Measurements from ENCODE around the gene LTBP3.

LTBP3 gene

DNA sequence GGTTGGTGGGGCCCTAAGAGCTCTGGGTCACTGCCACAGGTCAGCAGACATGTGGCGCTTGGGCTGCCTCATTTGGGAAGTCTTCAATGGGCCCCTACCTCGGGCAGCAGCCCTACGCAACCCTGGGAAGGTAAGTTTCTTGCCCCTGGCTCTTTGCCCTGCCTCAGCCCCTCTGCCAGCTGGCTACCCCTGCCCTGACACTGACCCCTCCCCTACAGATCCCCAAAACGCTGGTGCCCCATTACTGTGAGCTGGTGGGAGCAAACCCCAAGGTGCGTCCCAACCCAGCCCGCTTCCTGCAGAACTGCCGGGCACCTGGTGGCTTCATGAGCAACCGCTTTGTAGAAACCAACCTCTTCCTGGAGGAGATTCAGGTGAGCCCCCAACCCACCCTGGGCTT is 31.4 kb downstream of the LTBP3 start:
- peak overlapping the region; percentile 97 for H3K4me2 ChIP-seq (ENCODE audit: low read depth, low read length, poor library complexity, severe bottlenecking)
- H3F3A ChIP-seq (ENCODE audit: low read depth) = no peaks in the 10 kb centered on the region
- no peak overlapping the region for H2AFZ ChIP-seq (ENCODE audit: low read length)
- peak overlapping the region; percentile 82 for H3K9ac ChIP-seq (ENCODE audit: low read depth, low read length, poor library complexity, severe bottlenecking)
- H3K9me3 ChIP-seq (ENCODE audit: insufficient read depth, low read depth, low read length) = no peaks in the 10 kb centered on the region
- peaks cover 23% of the 10 kb centered on the region for H3K79me2 ChIP-seq (ENCODE audit: insufficient read depth, low read length)
- H3K27me3 ChIP-seq (ENCODE audit: insufficient read depth, low read length, poor library complexity, severe bottlenecking) = no peaks in the 10 kb centered on the region
- TF ChIP-seq, protein P1, sequence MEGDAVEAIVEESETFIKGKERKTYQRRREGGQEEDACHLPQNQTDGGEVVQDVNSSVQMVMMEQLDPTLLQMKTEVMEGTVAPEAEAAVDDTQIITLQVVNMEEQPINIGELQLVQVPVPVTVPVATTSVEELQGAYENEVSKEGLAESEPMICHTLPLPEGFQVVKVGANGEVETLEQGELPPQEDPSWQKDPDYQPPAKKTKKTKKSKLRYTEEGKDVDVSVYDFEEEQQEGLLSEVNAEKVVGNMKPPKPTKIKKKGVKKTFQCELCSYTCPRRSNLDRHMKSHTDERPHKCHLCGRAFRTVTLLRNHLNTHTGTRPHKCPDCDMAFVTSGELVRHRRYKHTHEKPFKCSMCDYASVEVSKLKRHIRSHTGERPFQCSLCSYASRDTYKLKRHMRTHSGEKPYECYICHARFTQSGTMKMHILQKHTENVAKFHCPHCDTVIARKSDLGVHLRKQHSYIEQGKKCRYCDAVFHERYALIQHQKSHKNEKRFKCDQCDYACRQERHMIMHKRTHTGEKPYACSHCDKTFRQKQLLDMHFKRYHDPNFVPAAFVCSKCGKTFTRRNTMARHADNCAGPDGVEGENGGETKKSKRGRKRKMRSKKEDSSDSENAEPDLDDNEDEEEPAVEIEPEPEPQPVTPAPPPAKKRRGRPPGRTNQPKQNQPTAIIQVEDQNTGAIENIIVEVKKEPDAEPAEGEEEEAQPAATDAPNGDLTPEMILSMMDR (conservative IDR thresholded peaks at IDR 0.05; ENCODE audit: low read length) = no peak
- TF ChIP-seq EZH2phosphoT487 (IDR thresholded peaks at IDR 0.05; ENCODE audit: borderline replicate concordance) = no peak
- H3K4me3 ChIP-seq (ENCODE audit: low read length, poor library complexity, severe bottlenecking) = peak overlapping the region; percentile 88
- H3K36me3 ChIP-seq (ENCODE audit: insufficient read depth, low read length) = peaks cover 13% of the 10 kb centered on the region; the same call in 1 of the 2 replicates
- peaks cover 25% of the 10 kb centered on the region for H3K4me1 ChIP-seq (ENCODE audit: insufficient read depth, low read length, poor library complexity, severe bottlenecking)
- H3K9me2 ChIP-seq (replicated peaks; ENCODE audit: low read depth, low read length) = no peaks in the 10 kb centered on the region
- H4K20me1 ChIP-seq (ENCODE audit: insufficient read depth, low read length, poor library complexity, severe bottlenecking) = peaks cover 11% of the 10 kb centered on the region

DNA sequence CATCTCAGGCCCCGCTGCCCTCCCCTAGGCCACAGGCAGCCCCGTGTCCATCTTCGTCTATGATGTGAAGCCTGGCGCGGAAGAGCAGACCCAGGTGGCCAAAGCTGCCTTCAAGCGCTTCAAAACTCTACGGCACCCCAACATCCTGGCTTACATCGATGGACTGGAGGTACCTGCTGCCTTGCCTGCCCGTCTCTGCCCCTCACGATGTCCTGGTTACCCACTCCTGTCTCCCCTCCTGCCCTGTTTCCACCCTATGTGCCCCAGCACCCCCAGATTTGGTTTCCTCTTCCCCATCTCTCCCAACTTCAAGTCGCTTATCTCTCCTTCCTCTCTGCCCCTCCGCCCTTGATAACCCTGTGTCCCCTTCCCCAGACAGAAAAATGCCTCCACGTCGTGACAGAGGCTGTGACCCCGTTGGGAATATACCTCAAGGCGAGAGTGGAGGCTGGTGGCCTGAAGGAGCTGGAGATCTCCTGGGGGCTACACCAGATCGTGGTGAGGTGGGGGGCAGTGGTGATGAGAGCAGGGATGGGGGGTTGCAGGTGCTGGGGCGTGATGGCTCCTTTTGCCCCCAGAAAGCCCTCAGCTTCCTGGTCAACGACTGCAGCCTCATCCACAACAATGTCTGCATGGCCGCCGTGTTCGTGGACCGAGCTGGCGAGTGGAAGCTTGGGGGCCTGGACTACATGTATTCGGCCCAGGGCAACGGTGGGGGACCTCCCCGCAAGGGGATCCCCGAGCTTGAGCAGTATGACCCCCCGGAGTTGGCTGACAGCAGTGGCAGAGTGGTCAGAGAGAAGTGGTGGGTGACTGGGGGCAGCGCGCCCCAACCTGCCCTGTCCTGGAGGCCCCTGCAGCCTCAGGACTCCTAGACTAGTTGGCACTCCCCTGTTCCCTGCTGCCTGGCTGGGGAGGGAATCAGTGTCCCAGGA is 32.3 kb downstream of the LTBP3 start:
- Histone ChIP-seq H3K4me2 (ENCODE audit: low read depth, low read length, poor library complexity, severe bottlenecking) (peak overlapping the region; percentile 97), H3K9ac (ENCODE audit: low read depth, low read length, poor library complexity, severe bottlenecking) (peak overlapping the region; percentile 82), H3K79me2 (ENCODE audit: insufficient read depth, low read length) (peaks cover 23% of the 10 kb centered on the region), H3K4me3 (ENCODE audit: low read length, poor library complexity, severe bottlenecking) (peak overlapping the region; percentile 88), H3K36me3 (ENCODE audit: insufficient read depth, low read length) (0 out of 2 replicates have a peak, but pooled peaks cover 4% of the 10 kb centered on the region), H4K20me1 (ENCODE audit: insufficient read depth, low read length, poor library complexity, severe bottlenecking) (peaks cover 11% of the 10 kb centered on the region), H2AFZ (ENCODE audit: low read length) (peak overlapping the region; percentile 69), H3F3A (ENCODE audit: low read depth) (no peaks in the 10 kb centered on the region), H3K9me3 (ENCODE audit: insufficient read depth, low read depth, low read length) (no peaks in the 10 kb centered on the region), H3K27me3 (ENCODE audit: insufficient read depth, low read length, poor library complexity, severe bottlenecking) (no peaks in the 10 kb centered on the region), H3K9me2 (replicated peaks; ENCODE audit: low read depth, low read length) (no peaks in the 10 kb centered on the region), H3K4me1 (ENCODE audit: insufficient read depth, low read length, poor library complexity, severe bottlenecking) (peaks cover 25% of the 10 kb centered on the region)
- TF ChIP-seq, protein P1 (conservative IDR thresholded peaks at IDR 0.05; ENCODE audit: low read length) = no peak
- no peak for TF ChIP-seq EZH2phosphoT487 (IDR thresholded peaks at IDR 0.05; ENCODE audit: borderline replicate concordance)

DNA sequence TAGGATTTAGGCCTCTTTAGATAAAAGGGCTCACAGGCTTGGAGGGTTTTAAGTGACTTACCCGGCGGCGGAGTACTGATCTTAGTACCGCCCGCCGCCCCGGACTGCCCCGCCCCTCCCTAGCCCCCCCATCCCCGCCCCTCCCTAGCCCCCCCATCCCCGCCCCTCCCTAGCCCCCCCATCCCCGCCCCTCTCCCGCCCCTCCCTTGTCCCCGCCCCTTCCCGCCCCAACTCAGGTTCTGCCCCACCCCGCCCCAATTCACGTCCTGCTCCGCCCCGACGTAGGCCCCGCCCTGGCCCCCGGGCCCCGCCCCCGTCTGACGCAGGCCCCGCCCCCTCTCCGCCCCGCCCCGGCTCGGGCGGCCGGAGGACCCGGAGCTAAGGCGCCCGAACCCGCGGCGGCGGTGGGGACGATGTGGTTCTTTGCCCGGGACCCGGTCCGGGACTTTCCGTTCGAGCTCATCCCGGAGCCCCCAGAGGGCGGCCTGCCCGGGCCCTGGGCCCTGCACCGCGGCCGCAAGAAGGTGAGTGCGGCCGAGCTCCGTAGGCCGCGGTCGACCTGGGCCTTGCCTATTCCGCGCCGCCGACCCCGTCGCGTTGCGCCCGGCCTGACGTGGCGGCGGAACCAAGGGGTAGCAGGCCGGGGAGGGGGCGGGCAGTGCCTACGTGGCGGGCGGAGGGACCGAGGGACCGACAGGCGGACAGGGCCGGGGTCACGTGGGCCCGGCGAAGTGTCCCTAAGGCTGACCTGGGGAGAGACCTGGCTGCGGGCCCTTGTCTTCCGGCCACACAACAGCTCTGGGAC is 33.2 kb downstream of the LTBP3 start, which contains the start of gene SCYL1:
TSS of gene SCYL1 (plus strand) at position 343 of the 805 bp plus-strand sequence. CDS start at position 414, 71 bp downstream.
- H3K27me3 ChIP-seq (ENCODE audit: insufficient read depth, low read length, poor library complexity, severe bottlenecking) = no peaks in the 10 kb centered on the region
- TF ChIP-seq, protein P1 (conservative IDR thresholded peaks at IDR 0.05; ENCODE audit: low read length) = no peak
- TF ChIP-seq EZH2phosphoT487 (IDR thresholded peaks at IDR 0.05; ENCODE audit: borderline replicate concordance) = no peak
- H3K79me2 ChIP-seq (ENCODE audit: insufficient read depth, low read length) = peaks cover 23% of the 10 kb centered on the region
- peak within 1 kb of the TSS; percentile 97 for H3K4me2 ChIP-seq (ENCODE audit: low read depth, low read length, poor library complexity, severe bottlenecking)
- peak within 1 kb of the TSS; percentile 69 for H2AFZ ChIP-seq (ENCODE audit: low read length)
- peaks cover 11% of the 10 kb centered on the region for H4K20me1 ChIP-seq (ENCODE audit: insufficient read depth, low read length, poor library complexity, severe bottlenecking)
- no peaks in the 10 kb centered on the region for H3F3A ChIP-seq (ENCODE audit: low read depth)
- H3K36me3 ChIP-seq (ENCODE audit: insufficient read depth, low read length) = no peaks in the 10 kb centered on the region
- H3K9me3 ChIP-seq (ENCODE audit: insufficient read depth, low read depth, low read length) = no peaks in the 10 kb centered on the region
- peak within 1 kb of the TSS; percentile 88 for H3K4me3 ChIP-seq (ENCODE audit: low read length, poor library complexity, severe bottlenecking)
- no peaks in the 10 kb centered on the region for H3K9me2 ChIP-seq (replicated peaks; ENCODE audit: low read depth, low read length)
- peak within 1 kb of the TSS; percentile 82 for H3K9ac ChIP-seq (ENCODE audit: low read depth, low read length, poor library complexity, severe bottlenecking)
- H3K4me1 ChIP-seq (ENCODE audit: insufficient read depth, low read length, poor library complexity, severe bottlenecking) = peaks cover 25% of the 10 kb centered on the region
